Keratinocyte (primary cell): ENCODE results near the gene PPM1D. TPM values are rescaled to one million over a fixed set of nuclear protein-coding genes. Genes with fewer than 3 reads are reported as not detected.

Experiments used
- DNase-seq: peaks from one replicate; pipeline ENCODE4 v3.0.0-alpha.2; 2011; ENCODE audit warnings: low read depth, missing footprints, low spot score
- FAIRE-seq: peaks from 2 replicates; lab custom pipeline; 2011; peaks lifted over from hg19 to GRCh38; lab: Jason Lieb, UNC
- H2AFZ ChIP-seq: 2 replicates; pipeline ENCODE4 v1.6.0; 2012; ENCODE audit warnings: low read length, control low read depth, inconsistent platforms; ENCODE audit not compliant: control insufficient read depth
- H3K27ac ChIP-seq: 2 replicates; pipeline ENCODE4 v1.5.1; 2011; ENCODE audit warnings: low read length; ENCODE audit not compliant: control insufficient read depth, insufficient read depth
- H3K27me3 ChIP-seq: 3 replicates; pipeline ENCODE4 v1.6.0; 2011; ENCODE audit warnings: low read length; ENCODE audit not compliant: control insufficient read depth, insufficient read depth; ENCODE audit errors: extremely low read depth
- H3K36me3 ChIP-seq, 2 experiments: 2 replicates in 1 of 2; 3 replicates in 1 of 2; pipeline ENCODE4 v1.5.1; 2011; ENCODE audit warnings: low read length in 2 of 2, mild to moderate bottlenecking in 1 of 2; ENCODE audit not compliant: control insufficient read depth in 2 of 2, insufficient read depth in 2 of 2; ENCODE audit errors: extremely low read depth in 1 of 2
- H3K4me1 ChIP-seq: 3 replicates; pipeline ENCODE4 v1.5.1; 2011; ENCODE audit warnings: low read length; ENCODE audit not compliant: control insufficient read depth, insufficient read depth; ENCODE audit errors: extremely low read depth
- H3K4me2 ChIP-seq: 3 replicates; pipeline ENCODE4 v1.6.0; 2011; ENCODE audit warnings: low read depth, low read length; ENCODE audit not compliant: control insufficient read depth, insufficient read depth; ENCODE audit errors: extremely low read depth
- H3K4me3 ChIP-seq, 3 experiments: fragments of 200-600 bp in 1 of 3; sonication (generic) in 1 of 3; 2 replicates in 2 of 3; 3 replicates in 1 of 3; pipeline ENCODE4 v1.5.1; 2011 to 2016; ENCODE audit warnings: low read length in 3 of 3, mild to moderate bottlenecking in 3 of 3, control low read depth in 2 of 3, inconsistent platforms in 1 of 3, low read depth in 1 of 3, mixed read lengths in 1 of 3, mixed run types in 1 of 3, moderate library complexity in 1 of 3; ENCODE audit not compliant: control insufficient read depth in 2 of 3, insufficient read depth in 2 of 3; ENCODE audit errors: extremely low read depth in 1 of 3
- H3K79me2 ChIP-seq: 2 replicates; pipeline ENCODE4 v1.6.0; 2012; ENCODE audit warnings: low read length; ENCODE audit not compliant: control insufficient read depth, insufficient read depth
- H3K9ac ChIP-seq: 3 replicates; pipeline ENCODE4 v1.6.0; 2011; ENCODE audit warnings: low read length; ENCODE audit not compliant: control insufficient read depth, insufficient read depth; ENCODE audit errors: extremely low read depth
- H3K9me1 ChIP-seq: 3 replicates; pipeline ENCODE4 v1.6.0; 2011; ENCODE audit warnings: low read length; ENCODE audit not compliant: control insufficient read depth, insufficient read depth; ENCODE audit errors: extremely low read depth
- H3K9me3 ChIP-seq: 2 replicates; pipeline ENCODE4 v1.5.1; 2012; ENCODE audit warnings: low read depth, low read length; ENCODE audit not compliant: control insufficient read depth
- H4K20me1 ChIP-seq: 3 replicates; pipeline ENCODE4 v1.6.0; 2011; ENCODE audit warnings: low read length; ENCODE audit not compliant: control insufficient read depth, insufficient read depth; ENCODE audit errors: extremely low read depth
- EZH2 ChIP-seq: IDR thresholded peaks from one replicate; pipeline ENCODE4 v1.6.1; 2012; ENCODE audit warnings: inconsistent platforms, mild to moderate bottlenecking, low read length, moderate library complexity
- dilution Hi-C: fragments of 300-500 bp; cut with MboI; formaldehyde crosslinking; loops from one replicate; pipeline ENCODE4 v1.7.0; 2020; ENCODE audit warnings: low sequenced_read_pairs; ENCODE audit not compliant: extremely low pct_ligation_motif_present
- polyA plus RNA-seq, 5 experiments: library from polyadenylated mRNA; depleted of rRNA in 3 of 5; stranded (reverse) in 3 of 5; stranded (forward) in 1 of 5; unstranded in 1 of 5; fragments of >200 nt; gene quantifications; 1 replicate in 1 of 5; 2 replicates in 3 of 5; 3 replicates in 1 of 5; pipeline versions ENCODE4 v1.2.1 to v1.2.3, GENCODE V29; 2011 to 2012; ENCODE audit warnings: missing spikeins in 2 of 5, low read depth in 1 of 5, low replicate concordance in 1 of 5
- TF ChIP-seq, protein P1 (sequence below), 3 experiments: IDR thresholded peaks in 1 of 3; conservative IDR thresholded peaks in 1 of 3; optimal IDR thresholded peaks in 1 of 3; 2 replicates in 2 of 3; 3 replicates in 1 of 3; pipeline versions ENCODE3 to v1.5.1; 2011; ENCODE audit warnings: low read length in 3 of 3, mild to moderate bottlenecking in 3 of 3, moderate library complexity in 2 of 3, control low read depth in 1 of 3, inconsistent platforms in 1 of 3; ENCODE audit not compliant: insufficient read depth in 2 of 3; ENCODE audit errors: extremely low read depth in 1 of 3

Gene PPM1D
- polyA plus RNA-seq, 1 donor (not counting 4 experiments of a cell fraction or from before 2014, with no cell fraction given) = 2.9 TPM

DNA sequence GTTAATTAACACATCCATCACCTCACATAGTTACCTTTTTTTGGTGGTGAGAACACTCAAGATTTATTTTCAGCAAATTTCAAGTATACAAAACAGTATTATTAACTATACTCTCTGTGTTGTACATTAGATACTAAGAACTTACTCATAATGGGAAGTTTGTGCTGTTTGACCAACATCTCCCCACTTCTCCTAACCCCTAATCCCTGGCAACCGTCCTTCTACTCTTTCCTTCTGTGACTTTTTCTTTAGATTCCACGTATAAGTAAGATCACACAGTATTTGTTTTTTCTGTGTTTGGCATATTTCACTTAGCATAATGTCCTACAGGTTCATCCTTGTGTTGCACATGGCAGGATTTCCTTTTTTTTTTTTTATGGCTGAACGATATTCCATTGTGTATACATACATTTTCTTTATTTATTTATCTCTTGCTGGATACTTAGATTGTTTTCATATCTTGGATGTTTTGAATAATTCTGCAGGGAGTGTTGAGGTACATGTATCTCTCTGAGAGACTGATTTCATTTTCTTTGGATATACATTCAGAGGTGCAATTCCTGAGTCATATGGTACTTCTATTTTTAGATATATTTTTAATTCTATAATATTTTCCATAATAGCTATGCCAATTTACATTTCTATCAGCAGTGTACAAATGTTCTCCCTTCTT, 19.0 kb downstream of the PPM1D start:
- H3K4me3 ChIP-seq = no peak overlapping the region
- no peaks in the 10 kb centered on the region for H3K9me1 ChIP-seq
- no peak for DNase-seq
- no peaks in the 10 kb centered on the region for H3K9me3 ChIP-seq
- dilution Hi-C loops = no loop called here
- H3K27ac ChIP-seq = no peak overlapping the region
- FAIRE-seq = no peak
- no peaks in the 10 kb centered on the region for H3K27me3 ChIP-seq
- peaks cover 33% of the 10 kb centered on the region for H3K79me2 ChIP-seq
- TF ChIP-seq, protein P1, sequence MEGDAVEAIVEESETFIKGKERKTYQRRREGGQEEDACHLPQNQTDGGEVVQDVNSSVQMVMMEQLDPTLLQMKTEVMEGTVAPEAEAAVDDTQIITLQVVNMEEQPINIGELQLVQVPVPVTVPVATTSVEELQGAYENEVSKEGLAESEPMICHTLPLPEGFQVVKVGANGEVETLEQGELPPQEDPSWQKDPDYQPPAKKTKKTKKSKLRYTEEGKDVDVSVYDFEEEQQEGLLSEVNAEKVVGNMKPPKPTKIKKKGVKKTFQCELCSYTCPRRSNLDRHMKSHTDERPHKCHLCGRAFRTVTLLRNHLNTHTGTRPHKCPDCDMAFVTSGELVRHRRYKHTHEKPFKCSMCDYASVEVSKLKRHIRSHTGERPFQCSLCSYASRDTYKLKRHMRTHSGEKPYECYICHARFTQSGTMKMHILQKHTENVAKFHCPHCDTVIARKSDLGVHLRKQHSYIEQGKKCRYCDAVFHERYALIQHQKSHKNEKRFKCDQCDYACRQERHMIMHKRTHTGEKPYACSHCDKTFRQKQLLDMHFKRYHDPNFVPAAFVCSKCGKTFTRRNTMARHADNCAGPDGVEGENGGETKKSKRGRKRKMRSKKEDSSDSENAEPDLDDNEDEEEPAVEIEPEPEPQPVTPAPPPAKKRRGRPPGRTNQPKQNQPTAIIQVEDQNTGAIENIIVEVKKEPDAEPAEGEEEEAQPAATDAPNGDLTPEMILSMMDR (optimal IDR thresholded peaks at IDR 0.05 in 1 of 3, IDR thresholded peaks at IDR 0.05 in 1 of 3, conservative IDR thresholded peaks at IDR 0.05 in 1 of 3; ENCODE audit: extremely low read depth in 1 of 3, insufficient read depth in 2 of 3, low read length in 3 of 3) = no peak
- no peak for TF ChIP-seq EZH2
- no peaks in the 10 kb centered on the region for H4K20me1 ChIP-seq
- H3K4me1 ChIP-seq = no peaks in the 10 kb centered on the region
- H3K9ac ChIP-seq = no peak overlapping the region
- H3K36me3 ChIP-seq = no peaks in the 10 kb centered on the region
- no peak overlapping the region for H2AFZ ChIP-seq
- no peak overlapping the region for H3K4me2 ChIP-seq

GRCh38 chr17:60622961-60623360, 23.0 kb downstream of the PPM1D start:
- Histone ChIP-seq H3K27me3 (no peaks in the 10 kb centered on the region), H3K4me1 (no peaks in the 10 kb centered on the region), H4K20me1 (no peaks in the 10 kb centered on the region), H3K9me1 (no peaks in the 10 kb centered on the region), H3K9me3 (no peaks in the 10 kb centered on the region), H3K9ac (no peak overlapping the region), H3K79me2 (peaks cover 28% of the 10 kb centered on the region), H3K36me3 (no peaks in the 10 kb centered on the region), H3K4me3 (no peak overlapping the region), H2AFZ (no peak overlapping the region), H3K27ac (no peak overlapping the region), H3K4me2 (no peak overlapping the region)
- TF ChIP-seq EZH2 = no peak
- TF ChIP-seq, protein P1 (optimal IDR thresholded peaks at IDR 0.05 in 1 of 3, IDR thresholded peaks at IDR 0.05 in 1 of 3, conservative IDR thresholded peaks at IDR 0.05 in 1 of 3; ENCODE audit: extremely low read depth in 1 of 3, insufficient read depth in 2 of 3, low read length in 3 of 3) = no peak
- DNase-seq (no peak), FAIRE-seq (no peak)
- dilution Hi-C loops = no loop called here
